Fibroblast of lung (primary cell): ENCODE data around the gene PHLDA2. TPM values are rescaled to one million over a fixed set of nuclear protein-coding genes. Genes with fewer than 3 reads are reported as not detected.

Source experiments
- DNase-seq, 2 donors: peaks; one replicate each; pipeline versions ENCODE4 v3.0.0 to v3.0.0-alpha.2; 2010; ENCODE audit warnings: low read depth in 2 of 2
- H2AFZ ChIP-seq: 2 replicates; pipeline ENCODE4 v1.5.1; 2012; ENCODE audit warnings: low read length, control low read depth, inconsistent platforms
- H3K27ac ChIP-seq: 2 replicates; pipeline ENCODE4 v1.5.1; 2011; ENCODE audit warnings: low read length, control low read depth; ENCODE audit not compliant: insufficient read depth
- H3K27me3 ChIP-seq: 2 replicates; pipeline ENCODE4 v1.5.1; 2011; ENCODE audit warnings: mild to moderate bottlenecking, low read length; ENCODE audit not compliant: control insufficient read depth, insufficient read depth
- H3K36me3 ChIP-seq: 2 replicates; pipeline ENCODE4 v1.5.1; 2011; ENCODE audit warnings: low read length; ENCODE audit not compliant: control insufficient read depth, insufficient read depth
- H3K4me1 ChIP-seq: 2 replicates; pipeline ENCODE4 v1.5.1; 2011; ENCODE audit warnings: low read length; ENCODE audit not compliant: control insufficient read depth, insufficient read depth; ENCODE audit errors: extremely low read depth
- H3K4me2 ChIP-seq: 2 replicates; pipeline ENCODE4 v1.5.1; 2011; ENCODE audit warnings: low read length, control low read depth; ENCODE audit not compliant: insufficient read depth; ENCODE audit errors: extremely low read depth
- H3K4me3 ChIP-seq, 4 experiments: fragments of 200-600 bp in 1 of 4; sonication (generic) in 1 of 4; replicated peaks in 1 of 4; 2 replicates each; pipeline ENCODE4 v1.5.1; 2011 to 2016; ENCODE audit warnings: low read length in 4 of 4, low read depth in 3 of 4, mild to moderate bottlenecking in 3 of 4, control low read depth in 2 of 4, inconsistent platforms in 1 of 4, mixed read lengths in 1 of 4; ENCODE audit not compliant: insufficient read depth in 1 of 4; ENCODE audit errors: control extremely low read depth in 1 of 4
- H3K79me2 ChIP-seq: 2 replicates; pipeline ENCODE4 v1.5.1; 2012; ENCODE audit warnings: mild to moderate bottlenecking, low read length, inconsistent platforms; ENCODE audit not compliant: control insufficient read depth, insufficient read depth
- H3K9ac ChIP-seq: 2 replicates; pipeline ENCODE4 v1.5.1; 2011; ENCODE audit warnings: mild to moderate bottlenecking, low read length, control low read depth; ENCODE audit not compliant: insufficient read depth
- H3K9me3 ChIP-seq: 2 replicates; pipeline ENCODE4 v1.5.1; 2012; ENCODE audit warnings: low read depth, low read length; ENCODE audit not compliant: control insufficient read depth, insufficient read depth
- H4K20me1 ChIP-seq: 2 replicates; pipeline ENCODE4 v1.5.1; 2011; ENCODE audit warnings: low read length; ENCODE audit not compliant: control insufficient read depth, insufficient read depth; ENCODE audit errors: extremely low read depth
- CTCF ChIP-seq, 2 donors: IDR thresholded peaks in 1 of 2; conservative IDR thresholded peaks in 1 of 2; 1 replicate in 1 of 2; 2 replicates in 1 of 2; pipeline ENCODE4 v1.5.1; 2011 to 2012; ENCODE audit warnings: low read length in 2 of 2, control low read depth in 1 of 2, inconsistent platforms in 1 of 2, low read depth in 1 of 2, mild to moderate bottlenecking in 1 of 2
- EZH2 ChIP-seq: IDR thresholded peaks from 2 replicates; pipeline ENCODE4 v1.5.1; 2012; ENCODE audit warnings: low read length, control low read depth, mild to moderate bottlenecking; ENCODE audit errors: missing control alignments
- polyA plus RNA-seq, 2 donors: library from polyadenylated mRNA; depleted of rRNA in 1 of 2; stranded (reverse) in 1 of 2; unstranded in 1 of 2; fragments of >200 nt; gene quantifications; 2 replicates each; pipeline ENCODE4 v1.2.1, GENCODE V29; 2011 to 2012; ENCODE audit warnings: missing spikeins in 1 of 2
- total RNA-seq: library from RNA; depleted of rRNA; stranded (reverse); fragments of >200 nt; gene quantifications from 2 replicates; pipeline ENCODE4 v1.2.1, GENCODE V29; 2014

The PHLDA2 gene
- total and polyA plus RNA-seq, 2 donors (not counting 1 experiment from before 2014, with no cell fraction given): 6.8 to 16.2 TPM

GRCh38 chr11:2923446-2924375 is 5.5 kb downstream of the PHLDA2 start:
- Histone ChIP-seq H4K20me1 (no peaks in the 10 kb centered on the region), H3K27me3 (no peaks in the 10 kb centered on the region), H3K79me2 (peaks cover 24% of the 10 kb centered on the region), H3K27ac (no peak overlapping the region), H3K9me3 (no peaks in the 10 kb centered on the region), H3K4me2 (no peak overlapping the region), H3K9ac (no peak overlapping the region), H3K4me1 (peaks cover 2% of the 10 kb centered on the region), H3K4me3 (no peak overlapping the region), H2AFZ (no peak overlapping the region), H3K36me3 (no peaks in the 10 kb centered on the region)
- no peak for TF ChIP-seq EZH2
- no peak for TF ChIP-seq CTCF (conservative IDR thresholded peaks at IDR 0.05 in 1 of 2, IDR thresholded peaks at IDR 0.05 in 1 of 2; ENCODE audit: low read depth in 1 of 2, low read length in 2 of 2)
- DNase-seq: no peak

GRCh38 chr11:2922655-2923054 is 6.6 kb downstream of the PHLDA2 start:
- no peak overlapping the region for H3K9ac ChIP-seq
- no peak overlapping the region for H2AFZ ChIP-seq
- no peak overlapping the region for H3K4me3 ChIP-seq
- no peak overlapping the region for H3K27ac ChIP-seq
- no peaks in the 10 kb centered on the region for H3K9me3 ChIP-seq
- H3K27me3 ChIP-seq: no peaks in the 10 kb centered on the region
- no peak overlapping the region for H3K4me2 ChIP-seq
- H3K36me3 ChIP-seq: no peaks in the 10 kb centered on the region
- H3K79me2 ChIP-seq: peaks cover 13% of the 10 kb centered on the region
- no peaks in the 10 kb centered on the region for H4K20me1 ChIP-seq
- TF ChIP-seq EZH2: no peak
- TF ChIP-seq CTCF (conservative IDR thresholded peaks at IDR 0.05 in 1 of 2, IDR thresholded peaks at IDR 0.05 in 1 of 2; ENCODE audit: low read depth in 1 of 2, low read length in 2 of 2): no peak
- DNase-seq: no peak
- no peaks in the 10 kb centered on the region for H3K4me1 ChIP-seq

- no peak overlapping the region for H3K4me2 ChIP-seq
- H3K9ac ChIP-seq: no peak overlapping the region
- TF ChIP-seq CTCF (conservative IDR thresholded peaks at IDR 0.05 in 1 of 2, IDR thresholded peaks at IDR 0.05 in 1 of 2; ENCODE audit: low read depth in 1 of 2, low read length in 2 of 2): no peak
- no peak for TF ChIP-seq EZH2
- no peaks in the 10 kb centered on the region for H3K4me1 ChIP-seq
- H4K20me1 ChIP-seq: no peaks in the 10 kb centered on the region
- H2AFZ ChIP-seq: no peak overlapping the region
- H3K79me2 ChIP-seq: peaks cover 6% of the 10 kb centered on the region
- no peak for DNase-seq
- H3K36me3 ChIP-seq: no peaks in the 10 kb centered on the region
- H3K9me3 ChIP-seq: no peaks in the 10 kb centered on the region
- no peaks in the 10 kb centered on the region for H3K27me3 ChIP-seq
- H3K27ac ChIP-seq: no peak overlapping the region
- H3K4me3 ChIP-seq: no peak overlapping the region
Observed at GRCh38 chr11:2921742-2922493, 7.3 kb downstream of the PHLDA2 start.
